ENCODE data around the gene PLA2G4E. TPM values are rescaled to one million over a fixed set of nuclear protein-coding genes. Genes with fewer than 3 reads are reported as not detected.

Gene PLA2G4E
- total and polyA plus RNA-seq, 2 of the 13 experiments (the other 11 are each of a cell fraction or from before 2014, with no cell fraction given): not detected

DNA sequence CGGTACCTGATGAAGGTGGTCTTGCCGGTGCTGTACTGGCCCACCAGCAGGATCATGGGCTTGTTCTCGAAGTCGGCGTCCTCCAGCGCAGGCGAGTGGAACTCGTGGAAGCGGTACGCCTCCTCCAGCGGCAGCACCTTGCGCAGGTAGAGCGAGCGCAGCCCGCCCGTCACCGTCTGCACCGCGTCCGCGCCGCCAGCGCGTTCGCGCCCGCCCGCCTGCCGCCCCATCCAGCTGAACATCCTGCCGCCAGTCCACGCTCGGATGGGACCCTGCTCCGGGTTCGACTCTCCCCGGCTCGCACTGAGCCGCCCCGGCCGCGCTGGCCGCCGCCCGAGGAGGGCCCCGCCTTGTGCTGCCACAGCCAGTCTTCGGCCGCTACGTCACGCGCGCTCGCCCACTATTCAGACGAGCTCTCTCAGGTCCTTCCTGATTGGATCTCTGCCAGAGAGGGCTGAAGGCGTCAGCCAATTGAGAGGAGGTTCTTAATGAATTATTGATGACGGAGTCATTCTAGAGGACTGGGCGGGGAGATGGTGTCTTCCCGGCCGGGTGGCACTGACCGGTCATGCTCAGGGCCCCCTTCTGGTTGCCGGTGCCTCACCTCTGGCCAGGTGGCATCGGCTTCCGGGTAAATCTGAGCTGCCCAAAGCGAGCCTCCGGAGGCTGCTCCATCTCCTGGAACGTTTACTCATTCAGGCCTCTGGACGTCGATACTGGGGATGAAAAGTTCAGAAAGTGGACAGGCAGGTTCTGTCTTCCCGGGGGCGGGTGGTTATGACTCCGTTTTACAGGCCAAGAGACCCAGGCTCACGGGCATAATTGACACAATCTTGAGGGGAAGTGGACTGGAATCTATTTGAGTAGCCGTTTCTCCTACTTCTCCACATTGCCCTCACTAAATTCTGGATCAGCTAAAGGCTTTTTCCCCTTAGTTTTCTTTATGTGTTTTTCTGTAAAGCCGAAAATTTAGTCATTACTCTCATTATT lies 48.3 kb downstream of the PLA2G4E start, which contains the start of gene EHD4 (continued):
- TF ChIP-seq HNF1B (CRISPR knock-in tag; IDR thresholded peaks at IDR 0.05) (peak; percentile 50), ZNF558 (CRISPR knock-in tag; IDR thresholded peaks at IDR 0.05; ENCODE audit: borderline replicate concordance) (no peak; the same call in 1 of the 2 replicates), ZNF343 (CRISPR knock-in tag; IDR thresholded peaks at IDR 0.05) (0 out of 2 replicates have a peak, but pooled peaks have one; percentile 28), ZNF441 (CRISPR knock-in tag; IDR thresholded peaks at IDR 0.05; ENCODE audit: borderline replicate concordance) (peak; percentile 74; the same call in 1 of the 2 replicates), ZNF841 (CRISPR knock-in tag; IDR thresholded peaks at IDR 0.05; ENCODE audit: borderline replicate concordance) (no peak), RAD21 (CRISPR knock-in tag; IDR thresholded peaks at IDR 0.05) (no peak), NFYC (CRISPR knock-in tag; IDR thresholded peaks at IDR 0.05) (peak; percentile 92), ZNF781 (CRISPR knock-in tag; IDR thresholded peaks at IDR 0.05; ENCODE audit: borderline replicate concordance, not compliant biosample characterization) (no peak), HIVEP1 (CRISPR knock-in tag; IDR thresholded peaks at IDR 0.05) (0 out of 2 replicates have a peak, but pooled peaks have one; percentile 10), CREBL2 (CRISPR knock-in tag; IDR thresholded peaks at IDR 0.05; ENCODE audit: borderline replicate concordance) (no peak), ONECUT2 (CRISPR knock-in tag; IDR thresholded peaks at IDR 0.05) (no peak)
- TF ChIP-seq, protein P1, sequence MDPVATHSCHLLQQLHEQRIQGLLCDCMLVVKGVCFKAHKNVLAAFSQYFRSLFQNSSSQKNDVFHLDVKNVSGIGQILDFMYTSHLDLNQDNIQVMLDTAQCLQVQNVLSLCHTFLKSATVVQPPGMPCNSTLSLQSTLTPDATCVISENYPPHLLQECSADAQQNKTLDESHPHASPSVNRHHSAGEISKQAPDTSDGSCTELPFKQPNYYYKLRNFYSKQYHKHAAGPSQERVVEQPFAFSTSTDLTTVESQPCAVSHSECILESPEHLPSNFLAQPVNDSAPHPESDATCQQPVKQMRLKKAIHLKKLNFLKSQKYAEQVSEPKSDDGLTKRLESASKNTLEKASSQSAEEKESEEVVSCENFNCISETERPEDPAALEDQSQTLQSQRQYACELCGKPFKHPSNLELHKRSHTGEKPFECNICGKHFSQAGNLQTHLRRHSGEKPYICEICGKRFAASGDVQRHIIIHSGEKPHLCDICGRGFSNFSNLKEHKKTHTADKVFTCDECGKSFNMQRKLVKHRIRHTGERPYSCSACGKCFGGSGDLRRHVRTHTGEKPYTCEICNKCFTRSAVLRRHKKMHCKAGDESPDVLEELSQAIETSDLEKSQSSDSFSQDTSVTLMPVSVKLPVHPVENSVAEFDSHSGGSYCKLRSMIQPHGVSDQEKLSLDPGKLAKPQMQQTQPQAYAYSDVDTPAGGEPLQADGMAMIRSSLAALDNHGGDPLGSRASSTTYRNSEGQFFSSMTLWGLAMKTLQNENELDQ (CRISPR knock-in tag; IDR thresholded peaks at IDR 0.05; ENCODE audit: borderline replicate concordance): no peak
- TF ChIP-seq, protein P2, sequence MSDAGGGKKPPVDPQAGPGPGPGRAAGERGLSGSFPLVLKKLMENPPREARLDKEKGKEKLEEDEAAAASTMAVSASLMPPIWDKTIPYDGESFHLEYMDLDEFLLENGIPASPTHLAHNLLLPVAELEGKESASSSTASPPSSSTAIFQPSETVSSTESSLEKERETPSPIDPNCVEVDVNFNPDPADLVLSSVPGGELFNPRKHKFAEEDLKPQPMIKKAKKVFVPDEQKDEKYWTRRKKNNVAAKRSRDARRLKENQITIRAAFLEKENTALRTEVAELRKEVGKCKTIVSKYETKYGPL (CRISPR knock-in tag; IDR thresholded peaks at IDR 0.05): no peak
- TF ChIP-seq, protein P3, sequence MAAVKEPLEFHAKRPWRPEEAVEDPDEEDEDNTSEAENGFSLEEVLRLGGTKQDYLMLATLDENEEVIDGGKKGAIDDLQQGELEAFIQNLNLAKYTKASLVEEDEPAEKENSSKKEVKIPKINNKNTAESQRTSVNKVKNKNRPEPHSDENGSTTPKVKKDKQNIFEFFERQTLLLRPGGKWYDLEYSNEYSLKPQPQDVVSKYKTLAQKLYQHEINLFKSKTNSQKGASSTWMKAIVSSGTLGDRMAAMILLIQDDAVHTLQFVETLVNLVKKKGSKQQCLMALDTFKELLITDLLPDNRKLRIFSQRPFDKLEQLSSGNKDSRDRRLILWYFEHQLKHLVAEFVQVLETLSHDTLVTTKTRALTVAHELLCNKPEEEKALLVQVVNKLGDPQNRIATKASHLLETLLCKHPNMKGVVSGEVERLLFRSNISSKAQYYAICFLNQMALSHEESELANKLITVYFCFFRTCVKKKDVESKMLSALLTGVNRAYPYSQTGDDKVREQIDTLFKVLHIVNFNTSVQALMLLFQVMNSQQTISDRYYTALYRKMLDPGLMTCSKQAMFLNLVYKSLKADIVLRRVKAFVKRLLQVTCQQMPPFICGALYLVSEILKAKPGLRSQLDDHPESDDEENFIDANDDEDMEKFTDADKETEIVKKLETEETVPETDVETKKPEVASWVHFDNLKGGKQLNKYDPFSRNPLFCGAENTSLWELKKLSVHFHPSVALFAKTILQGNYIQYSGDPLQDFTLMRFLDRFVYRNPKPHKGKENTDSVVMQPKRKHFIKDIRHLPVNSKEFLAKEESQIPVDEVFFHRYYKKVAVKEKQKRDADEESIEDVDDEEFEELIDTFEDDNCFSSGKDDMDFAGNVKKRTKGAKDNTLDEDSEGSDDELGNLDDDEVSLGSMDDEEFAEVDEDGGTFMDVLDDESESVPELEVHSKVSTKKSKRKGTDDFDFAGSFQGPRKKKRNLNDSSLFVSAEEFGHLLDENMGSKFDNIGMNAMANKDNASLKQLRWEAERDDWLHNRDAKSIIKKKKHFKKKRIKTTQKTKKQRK (IDR thresholded peaks at IDR 0.05; ENCODE audit: low read length): no peak

Data from HepG2 (cell line).